ENCODE data around the gene ZNF502.
"Not testable (repeated sequence)": the region's sequence is repeated elsewhere in the genome, so short reads cannot be mapped to it uniquely, and the experiment has no call there.

Gene ZNF502

DNA sequence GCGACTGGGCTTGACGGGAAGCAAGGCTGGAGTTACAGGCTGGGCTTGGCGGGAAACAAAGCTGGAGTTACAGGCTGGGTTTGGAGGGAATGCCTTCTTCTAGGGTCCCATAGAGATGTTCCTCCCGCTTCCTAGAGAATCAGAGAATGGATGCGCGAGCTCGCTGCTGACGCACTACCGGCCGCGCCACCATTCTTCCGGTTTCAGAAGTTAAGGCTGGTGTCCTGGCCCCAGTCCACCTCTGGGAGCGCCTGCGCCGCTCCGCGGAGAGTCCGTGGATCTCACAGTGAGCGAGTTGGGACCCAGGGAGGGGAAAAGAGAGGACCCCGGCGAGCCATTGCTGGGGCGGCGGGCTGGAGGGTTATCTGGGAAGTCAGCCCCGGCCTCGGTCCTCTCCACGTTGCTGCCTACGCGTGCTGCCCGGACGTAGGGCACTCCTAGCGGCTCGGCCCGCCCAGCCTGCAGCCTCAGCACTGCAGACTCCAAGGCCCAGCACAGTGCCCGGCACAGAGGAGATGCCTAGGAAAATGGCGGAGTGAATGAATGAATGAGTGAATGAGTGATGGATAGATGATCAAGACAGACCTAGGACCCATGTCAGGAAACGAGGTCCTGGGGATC is at the start of gene ZNF502:
TSS of gene ZNF502 (plus strand) at position 206 of the 621 bp plus-strand sequence. CDS start 7,602 bp downstream, outside the sequence.
- peaks cover 39% of the 10 kb centered on the region for H3K36me3 Mint-ChIP-seq
- H3K9me3 Mint-ChIP-seq: peaks cover 25% of the 10 kb centered on the region

DNA sequence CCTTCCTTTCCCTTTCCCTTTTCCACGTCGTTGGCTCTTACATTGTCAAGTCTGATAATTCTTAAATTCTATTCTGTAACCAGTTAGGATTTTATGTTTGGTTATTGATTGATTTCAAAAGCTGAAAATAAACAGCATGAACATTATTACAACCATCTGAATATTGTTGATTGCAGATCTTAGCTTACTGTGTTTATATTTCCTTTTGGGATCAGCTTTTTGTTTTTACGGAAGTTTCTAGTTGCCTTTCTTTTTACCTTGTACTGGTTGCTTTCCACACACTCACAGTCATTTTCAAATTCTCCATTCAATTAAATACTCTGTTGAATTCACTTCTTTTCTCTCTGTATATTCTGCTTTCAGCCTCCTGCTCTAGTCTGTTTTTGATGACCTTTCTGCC is 47.3 kb upstream of the ZNF502 start:
- Mint-ChIP-seq H3K27ac (no peak overlapping the region), H3K4me1 (no peaks in the 10 kb centered on the region), H3K27me3 (peaks cover 8% of the 10 kb centered on the region), H3K36me3 (peaks cover 13% of the 10 kb centered on the region), H3K9me3 (peaks cover 13% of the 10 kb centered on the region), H3K4me3 (no peak overlapping the region)

More for the DNA sequence above, at the start of gene ZNF502:
- peak within 1 kb of the TSS; percentile 92 for H3K4me3 Mint-ChIP-seq
- H3K27me3 Mint-ChIP-seq: peaks cover 30% of the 10 kb centered on the region
- H3K27ac Mint-ChIP-seq: peak within 1 kb of the TSS; percentile 95
- peaks cover 14% of the 10 kb centered on the region for H3K4me1 Mint-ChIP-seq

DNA sequence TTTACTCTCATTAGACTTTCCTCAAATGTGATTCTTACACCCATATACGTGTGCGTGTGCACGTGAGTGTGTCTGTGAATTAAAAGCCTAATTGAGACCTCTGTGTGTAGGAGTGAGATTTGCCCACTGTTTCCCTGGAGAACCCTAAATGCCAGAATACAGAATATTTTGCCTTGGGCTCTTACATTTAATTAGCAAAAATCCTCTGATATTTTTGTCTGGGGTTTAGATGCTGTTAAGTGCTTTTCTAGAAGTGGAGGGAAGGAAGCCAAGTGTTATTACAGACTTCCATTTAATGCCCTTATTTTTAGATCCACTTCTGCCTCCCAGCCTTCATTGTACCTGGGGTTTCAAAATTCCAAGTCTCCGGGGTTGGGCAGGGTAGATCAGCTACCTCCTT is 46.1 kb upstream of the ZNF502 start:
- H3K4me1 Mint-ChIP-seq: no peaks in the 10 kb centered on the region
- H3K9me3 Mint-ChIP-seq: peaks cover 13% of the 10 kb centered on the region
- H3K27ac Mint-ChIP-seq: no peak overlapping the region
- H3K4me3 Mint-ChIP-seq: no peak overlapping the region
- peaks cover 8% of the 10 kb centered on the region for H3K27me3 Mint-ChIP-seq
- H3K36me3 Mint-ChIP-seq: peaks cover 10% of the 10 kb centered on the region

DNA sequence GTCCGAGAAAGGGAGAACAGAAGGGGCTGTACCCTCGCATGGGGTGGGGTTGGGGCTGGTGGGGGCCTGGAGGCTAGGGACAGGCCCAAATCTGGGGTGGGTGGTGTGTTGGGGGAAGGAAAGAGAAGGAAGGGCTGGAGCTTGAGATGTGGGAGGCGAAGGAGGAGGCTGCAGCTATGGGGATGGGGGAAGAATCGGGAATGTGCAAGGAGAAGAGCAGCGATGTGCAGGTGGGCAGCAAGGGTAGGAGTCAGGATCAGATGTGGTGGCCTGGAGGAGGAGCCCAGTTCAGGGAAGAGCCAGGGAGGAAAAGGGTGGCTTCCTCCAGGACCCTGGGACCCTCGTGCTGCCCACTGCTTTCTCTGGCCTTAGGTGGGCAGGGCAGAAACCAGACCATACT is 42.7 kb upstream of the ZNF502 start:
- no peak overlapping the region for H3K27ac Mint-ChIP-seq
- peaks cover 9% of the 10 kb centered on the region for H3K36me3 Mint-ChIP-seq
- no peaks in the 10 kb centered on the region for H3K4me1 Mint-ChIP-seq
- peaks cover 8% of the 10 kb centered on the region for H3K27me3 Mint-ChIP-seq
- H3K9me3 Mint-ChIP-seq: peaks cover 20% of the 10 kb centered on the region
- H3K4me3 Mint-ChIP-seq: no peak overlapping the region

DNA sequence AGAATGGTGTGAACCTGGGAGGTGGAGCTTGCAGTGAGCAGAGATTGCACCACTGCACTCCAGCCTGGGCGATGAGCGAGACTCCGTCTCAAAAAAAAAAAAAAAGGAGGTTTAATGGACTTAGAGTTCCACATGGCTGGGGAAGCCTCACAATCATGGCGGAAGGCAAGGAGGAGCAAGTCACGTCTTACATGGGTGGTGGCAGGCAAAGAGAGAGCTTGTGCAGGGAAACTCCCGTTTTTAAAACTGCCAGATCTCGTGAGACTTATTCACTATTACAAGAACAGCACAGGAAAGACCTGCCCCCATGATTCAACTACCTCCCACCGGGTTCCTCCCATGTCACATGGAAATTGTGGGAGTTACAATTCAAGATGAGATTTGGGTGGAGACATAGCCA is 39.0 kb upstream of the ZNF502 start:
- H3K27me3 Mint-ChIP-seq, H3K27ac Mint-ChIP-seq, H3K4me1 Mint-ChIP-seq, H3K4me3 Mint-ChIP-seq, H3K36me3 Mint-ChIP-seq: not testable (repeated sequence)
- H3K9me3 Mint-ChIP-seq: peaks cover 13% of the 10 kb centered on the region

DNA sequence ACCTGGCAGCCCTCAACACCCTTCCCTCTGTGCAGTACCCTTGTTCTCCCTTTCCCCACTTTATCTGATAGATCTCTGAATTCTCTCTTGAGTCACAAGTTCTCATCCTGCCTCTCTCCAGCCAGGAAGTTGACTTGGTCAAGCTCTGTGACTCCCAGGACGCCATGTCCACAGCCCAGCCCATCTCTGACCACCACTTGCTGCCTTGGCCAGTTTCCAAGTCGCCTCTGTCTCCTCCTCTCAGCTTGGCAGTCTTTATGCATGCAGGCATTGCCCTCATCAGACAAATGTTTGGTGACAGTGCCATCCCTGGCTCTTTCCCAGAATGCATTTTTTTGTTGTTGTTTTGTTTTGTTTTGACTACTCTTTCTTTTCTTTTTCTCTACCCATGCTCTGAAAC is 38.2 kb upstream of the ZNF502 start:
- Mint-ChIP-seq H3K27me3 (peaks cover 2% of the 10 kb centered on the region), H3K9me3 (peaks cover 13% of the 10 kb centered on the region), H3K36me3 (peaks cover 4% of the 10 kb centered on the region), H3K4me3 (no peak overlapping the region), H3K4me1 (no peaks in the 10 kb centered on the region), H3K27ac (no peak overlapping the region)

DNA sequence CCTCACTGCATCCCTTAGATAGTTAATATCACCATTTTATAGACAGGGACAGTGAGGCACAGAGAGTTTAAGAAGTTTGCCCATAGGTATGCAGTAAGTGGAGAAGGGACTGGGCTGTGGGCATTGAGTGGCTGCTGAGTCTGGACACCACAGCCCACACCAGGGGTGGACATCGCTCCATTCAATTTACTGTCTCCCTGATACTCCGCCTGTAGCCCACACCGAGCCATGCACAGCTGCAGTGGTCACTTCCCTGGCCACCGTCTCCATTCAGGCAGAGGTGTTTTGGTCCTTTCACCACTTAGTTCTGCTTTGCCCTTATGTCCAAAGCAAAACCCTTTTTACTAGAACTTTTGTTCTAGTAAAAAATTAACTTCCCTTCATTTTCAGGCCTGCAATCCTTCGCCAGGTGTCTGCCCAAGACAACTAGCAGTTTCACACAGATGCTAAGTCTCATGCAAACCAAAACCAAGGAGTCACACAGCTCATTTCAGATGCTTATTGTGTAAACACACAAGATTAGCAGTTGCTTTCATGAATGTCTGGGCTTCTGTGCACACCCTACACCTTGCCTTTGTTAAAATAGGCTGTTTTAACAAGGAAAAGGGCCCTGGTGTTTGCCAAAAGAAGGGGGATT is 33.9 kb upstream of the ZNF502 start:
- Mint-ChIP-seq H3K9me3 (peaks cover 7% of the 10 kb centered on the region), H3K27me3 (no peaks in the 10 kb centered on the region), H3K27ac (no peak overlapping the region), H3K36me3 (peaks cover 11% of the 10 kb centered on the region), H3K4me3 (no peak overlapping the region), H3K4me1 (no peaks in the 10 kb centered on the region)

DNA sequence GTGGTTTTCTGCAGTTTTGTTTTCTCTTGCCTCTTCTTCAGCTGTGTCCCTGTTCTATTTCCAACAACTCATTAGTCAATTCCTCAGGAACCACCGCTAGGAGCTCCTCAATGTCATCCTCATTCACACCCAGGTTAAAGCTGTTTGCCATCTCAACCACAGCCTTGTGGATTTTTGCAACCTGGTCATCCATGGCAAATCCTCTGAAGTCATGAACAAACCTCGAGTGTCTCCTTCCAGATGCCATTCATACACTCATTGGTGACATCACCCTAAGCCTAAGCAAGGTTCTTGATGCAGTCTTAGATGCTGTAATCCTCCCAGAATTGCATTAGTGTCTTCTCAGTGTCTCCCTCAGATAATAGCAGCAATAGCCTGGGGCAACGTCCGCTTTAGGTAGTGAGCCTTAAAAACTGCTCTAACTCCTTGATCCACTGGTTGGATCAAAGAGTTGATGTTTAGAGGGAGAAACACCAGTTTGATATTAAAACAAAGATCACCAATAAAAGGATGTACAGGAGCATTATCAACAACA is 31.5 kb upstream of the ZNF502 start:
- H3K27me3 Mint-ChIP-seq: peaks cover 13% of the 10 kb centered on the region
- H3K4me3 Mint-ChIP-seq: no peak overlapping the region
- H3K27ac Mint-ChIP-seq: no peak overlapping the region
- H3K36me3 Mint-ChIP-seq: peaks cover 26% of the 10 kb centered on the region
- peaks cover 10% of the 10 kb centered on the region for H3K4me1 Mint-ChIP-seq
- peaks cover 9% of the 10 kb centered on the region for H3K9me3 Mint-ChIP-seq

DNA sequence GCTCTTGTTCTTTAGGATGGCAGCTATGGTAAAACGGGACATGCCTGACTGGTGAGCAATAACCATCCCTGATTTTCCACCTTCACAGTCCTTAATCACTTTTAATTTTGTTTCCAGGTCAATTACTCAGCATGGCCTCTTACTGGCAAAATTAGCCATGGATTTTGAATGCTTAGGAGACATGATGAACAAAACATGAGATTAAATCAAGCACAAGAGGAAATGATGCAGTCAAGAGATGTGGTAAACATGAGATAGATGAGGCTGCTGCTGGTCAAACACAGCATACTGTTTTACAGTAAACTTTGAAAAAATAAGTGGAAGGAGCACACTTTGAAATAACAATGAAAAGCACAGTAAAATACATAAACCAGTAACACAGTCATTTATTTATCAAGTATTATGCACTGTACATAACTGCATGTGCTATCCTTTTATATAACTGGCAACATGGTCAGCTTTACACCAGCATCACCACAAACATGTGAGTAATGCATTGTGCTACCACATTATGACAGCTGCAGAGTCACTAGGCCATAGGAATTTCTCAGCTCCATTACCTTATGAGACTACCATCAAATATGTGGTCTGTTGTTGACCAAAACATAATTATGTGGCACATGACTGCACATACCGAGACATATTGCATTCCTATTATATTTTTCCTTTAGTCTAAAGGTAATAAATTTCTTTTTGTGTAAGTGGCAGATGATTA is 30.1 kb upstream of the ZNF502 start:
- peaks cover 35% of the 10 kb centered on the region for H3K36me3 Mint-ChIP-seq
- peaks cover 22% of the 10 kb centered on the region for H3K9me3 Mint-ChIP-seq
- no peak overlapping the region for H3K27ac Mint-ChIP-seq
- H3K4me3 Mint-ChIP-seq: no peak overlapping the region
- peaks cover 22% of the 10 kb centered on the region for H3K27me3 Mint-ChIP-seq
- peaks cover 10% of the 10 kb centered on the region for H3K4me1 Mint-ChIP-seq

DNA sequence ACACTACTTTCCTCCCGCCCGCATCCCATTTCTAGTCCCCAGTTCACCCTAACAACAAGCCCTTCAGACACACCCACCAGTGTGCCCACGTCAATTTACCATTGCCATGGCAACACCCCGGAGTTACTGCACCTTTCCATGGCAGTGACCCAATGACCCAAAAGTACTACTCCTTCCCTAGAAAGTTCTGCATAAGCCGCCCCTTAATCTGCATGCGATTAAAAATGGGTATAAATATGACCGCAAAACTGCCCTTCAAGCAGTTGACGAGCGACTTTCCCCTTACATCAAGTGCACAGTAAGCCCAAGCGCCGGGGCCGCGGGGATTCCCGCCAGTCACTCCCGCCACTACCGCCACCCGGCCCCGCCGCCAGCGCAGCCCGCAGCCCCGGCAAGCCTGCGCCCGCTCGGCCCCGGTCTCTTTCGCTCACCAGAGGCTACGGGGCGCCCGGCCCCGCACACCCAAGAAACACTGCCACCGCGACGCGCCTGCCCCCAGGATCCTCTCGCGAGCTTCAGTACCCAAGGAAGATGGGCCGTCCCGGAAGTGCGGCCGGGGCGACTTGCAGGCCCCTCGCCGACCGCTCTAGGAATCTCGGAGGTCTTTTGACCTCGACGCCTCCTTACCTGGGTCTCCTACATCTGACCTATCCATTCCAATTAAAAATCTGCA is 27.2 kb upstream of the ZNF502 start:
- H3K4me1 Mint-ChIP-seq: peaks cover 10% of the 10 kb centered on the region
- H3K9me3 Mint-ChIP-seq: peaks cover 37% of the 10 kb centered on the region
- peaks cover 42% of the 10 kb centered on the region for H3K36me3 Mint-ChIP-seq
- peak overlapping the region; percentile 78 for H3K4me3 Mint-ChIP-seq
- H3K27me3 Mint-ChIP-seq: peaks cover 37% of the 10 kb centered on the region
- peak overlapping the region; percentile 26 for H3K27ac Mint-ChIP-seq

DNA sequence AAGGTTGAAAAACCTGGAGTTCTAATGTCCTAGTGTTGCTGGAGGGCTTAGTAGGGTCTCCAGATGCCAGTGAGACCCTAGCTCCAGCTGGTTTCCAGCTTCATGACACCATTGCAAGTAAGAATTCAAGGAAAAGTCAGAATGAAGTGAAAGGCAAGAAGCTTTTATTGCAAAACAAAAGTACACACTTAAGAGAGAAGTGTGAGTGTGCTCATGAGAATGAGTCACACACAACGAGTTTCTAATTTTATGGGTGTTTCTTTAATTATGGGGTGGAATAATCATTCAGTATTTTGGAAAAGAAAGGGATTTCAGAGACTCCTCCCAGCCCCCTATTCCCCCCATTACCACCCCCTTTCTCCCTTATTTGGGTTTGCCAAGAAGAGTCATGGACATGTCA is 24.6 kb upstream of the ZNF502 start:
- Mint-ChIP-seq H3K27ac (no peak overlapping the region), H3K4me1 (peaks cover 10% of the 10 kb centered on the region), H3K9me3 (peaks cover 48% of the 10 kb centered on the region), H3K4me3 (no peak overlapping the region), H3K36me3 (peaks cover 37% of the 10 kb centered on the region), H3K27me3 (peaks cover 57% of the 10 kb centered on the region)

DNA sequence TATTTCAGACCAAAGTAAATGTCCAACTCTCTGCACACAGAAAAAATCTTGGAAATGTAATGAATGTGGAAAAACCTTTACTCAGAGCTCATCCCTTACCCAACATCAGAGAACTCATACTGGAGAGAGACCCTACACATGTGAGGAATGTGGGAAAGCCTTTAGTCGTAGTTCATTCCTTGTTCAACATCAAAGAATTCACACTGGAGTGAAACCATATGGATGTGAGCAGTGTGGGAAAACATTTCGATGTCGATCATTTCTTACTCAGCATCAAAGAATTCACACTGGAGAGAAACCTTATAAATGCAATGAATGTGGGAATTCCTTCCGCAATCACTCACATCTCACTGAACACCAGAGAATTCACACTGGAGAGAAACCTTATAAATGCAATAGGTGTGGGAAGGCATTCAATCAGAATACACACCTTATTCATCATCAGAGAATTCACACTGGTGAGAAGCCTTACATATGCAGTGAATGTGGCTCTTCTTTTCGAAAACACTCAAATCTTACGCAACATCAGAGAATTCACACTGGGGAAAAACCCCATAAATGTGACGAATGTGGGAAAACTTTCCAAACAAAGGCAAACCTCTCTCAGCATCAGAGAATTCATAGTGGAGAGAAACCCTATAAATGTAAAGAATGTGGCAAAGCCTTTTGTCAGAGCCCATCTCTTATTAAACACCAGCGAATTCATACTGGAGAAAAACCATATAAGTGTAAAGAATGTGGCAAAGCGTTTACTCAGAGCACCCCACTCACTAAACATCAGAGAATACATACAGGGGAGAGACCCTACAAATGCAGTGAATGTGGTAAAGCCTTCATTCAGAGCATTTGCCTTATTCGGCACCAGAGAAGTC is 9.0 kb downstream of the ZNF502 start:
- peaks cover 53% of the 10 kb centered on the region for H3K36me3 Mint-ChIP-seq
- no peaks in the 10 kb centered on the region for H3K4me1 Mint-ChIP-seq
- no peak overlapping the region for H3K4me3 Mint-ChIP-seq
- peaks cover 1% of the 10 kb centered on the region for H3K27me3 Mint-ChIP-seq
- no peak overlapping the region for H3K27ac Mint-ChIP-seq
- H3K9me3 Mint-ChIP-seq: peaks cover 28% of the 10 kb centered on the region

DNA sequence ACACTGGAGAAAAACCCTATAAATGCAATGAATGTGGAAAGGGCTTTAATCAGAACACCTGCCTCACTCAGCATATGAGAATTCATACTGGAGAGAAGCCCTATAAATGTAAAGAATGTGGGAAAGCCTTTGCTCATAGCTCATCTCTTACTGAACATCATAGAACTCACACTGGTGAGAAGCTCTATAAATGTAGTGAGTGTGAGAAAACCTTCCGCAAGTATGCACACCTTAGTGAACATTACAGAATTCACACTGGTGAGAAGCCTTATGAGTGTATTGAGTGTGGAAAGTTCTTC is 9.6 kb downstream of the ZNF502 start:
- no peak overlapping the region for H3K27ac Mint-ChIP-seq
- no peak overlapping the region for H3K4me3 Mint-ChIP-seq
- peaks cover 48% of the 10 kb centered on the region for H3K36me3 Mint-ChIP-seq
- H3K27me3 Mint-ChIP-seq: peaks cover 1% of the 10 kb centered on the region
- H3K9me3 Mint-ChIP-seq: peaks cover 23% of the 10 kb centered on the region
- no peaks in the 10 kb centered on the region for H3K4me1 Mint-ChIP-seq

DNA sequence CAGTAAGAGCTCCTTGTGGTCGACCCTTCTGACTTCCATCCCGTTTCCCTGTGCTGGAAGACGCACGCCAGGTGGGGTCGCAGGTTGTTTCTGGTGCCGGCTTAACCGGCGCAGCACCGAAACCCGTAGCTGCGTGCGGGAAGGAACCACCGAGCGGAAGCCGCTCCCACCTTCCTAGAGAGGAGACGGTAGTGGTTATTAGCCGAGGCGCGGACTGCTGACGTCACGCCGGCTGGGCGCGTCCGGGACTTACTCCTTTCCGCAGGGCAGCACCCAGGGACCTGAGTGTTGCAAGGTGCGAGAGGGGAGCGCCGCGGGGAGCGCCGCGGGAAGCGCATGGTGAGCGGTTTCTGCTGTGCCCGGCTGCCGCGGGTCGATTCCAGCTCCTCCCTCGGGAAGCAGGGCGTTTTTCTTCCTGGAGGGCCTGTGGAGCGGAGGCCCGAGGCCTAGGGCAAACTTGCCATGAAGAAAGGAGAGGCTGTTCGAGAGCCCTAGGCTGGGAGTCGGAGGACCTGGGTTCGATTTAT is 17.0 kb downstream of the ZNF502 start, which contains the start of gene ZNF501:
TSS of gene ZNF501 (plus strand) at position 252 of the 527 bp plus-strand sequence. CDS start 4,787 bp downstream, outside the sequence.
- H3K27me3 Mint-ChIP-seq: no peaks in the 10 kb centered on the region
- peaks cover 14% of the 10 kb centered on the region for H3K4me1 Mint-ChIP-seq
- H3K9me3 Mint-ChIP-seq: peaks cover 28% of the 10 kb centered on the region
- peak within 1 kb of the TSS; percentile 97 for H3K4me3 Mint-ChIP-seq
- H3K36me3 Mint-ChIP-seq: peaks cover 53% of the 10 kb centered on the region
- H3K27ac Mint-ChIP-seq: peak within 1 kb of the TSS; percentile 86

All from activated naive CD4-positive, alpha-beta T cell treated with anti-CD3 and anti-CD28 coated beads, Interleukin-2, amount 50 U/mL, for 24 hours (primary cell).